Measurements from ENCODE around the gene SPINK6.

GRCh38 chr5:148221508-148221907 lies 18.7 kb downstream of the SPINK6 start:
- TF ChIP-seq CTCF (conservative IDR thresholded peaks at IDR 0.05) = no peak
- TF ChIP-seq ZFX (IDR thresholded peaks at IDR 0.05) = no peak

Data from C4-2B (cell line).